SK-N-MC (cell line): Measurements from ENCODE around the gene LHB.

Source experiments
- EZH2 ChIP-seq: fragments of 200-600 bp; sonication (generic); IDR thresholded peaks from one replicate; pipeline ENCODE4 v1.6.1; 2017; ENCODE audit warnings: antibody characterized with exemption
- POLR2AphosphoS5 ChIP-seq: IDR thresholded peaks from 2 replicates; pipeline ENCODE4 v1.6.1; 2012; ENCODE audit warnings: mild to moderate bottlenecking, low read depth, low read length, borderline replicate concordance

DNA sequence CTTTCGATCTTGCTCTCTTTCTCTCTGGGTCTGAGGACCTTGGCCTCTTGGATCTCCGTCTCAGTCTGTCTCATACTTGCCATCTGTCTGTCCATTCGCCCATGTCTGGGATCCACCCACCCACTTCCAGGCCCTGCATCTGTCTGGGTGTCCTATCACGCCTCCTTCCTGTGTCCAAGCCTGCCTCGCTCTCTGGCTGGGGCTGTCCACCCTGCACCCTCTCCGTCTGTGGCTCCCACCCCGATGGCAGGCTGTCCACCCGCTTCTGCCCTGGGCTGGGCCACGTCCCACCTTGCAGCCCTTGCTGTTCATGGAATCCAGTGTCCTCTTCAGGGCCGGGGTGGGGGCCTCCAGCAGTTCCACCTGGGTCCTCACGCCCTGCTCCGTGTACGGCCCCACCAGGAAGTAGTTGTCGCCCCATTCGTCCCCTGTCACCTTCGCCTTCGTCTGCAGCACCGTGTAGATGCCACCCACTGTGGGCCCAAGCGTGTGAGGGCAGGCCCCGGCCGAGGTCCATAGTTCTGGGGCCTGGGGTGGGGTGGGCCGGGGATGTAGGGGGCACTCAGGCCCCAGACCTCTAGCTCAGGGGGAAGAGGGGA, 25.8 kb downstream of the LHB start:
- TF ChIP-seq POLR2AphosphoS5: no peak
- TF ChIP-seq EZH2: no peak
